ENCODE results near the gene HAND2.

Gene HAND2

GRCh38 chr4:173526724-173527102, 3.3 kb downstream of the HAND2 start:
- H3K27me3 ChIP-seq (ENCODE audit: low read depth, low read length), result no peaks in the 10 kb centered on the region

GRCh38 chr4:173526027-173526482, 4.0 kb downstream of the HAND2 start:
- H3K9ac ChIP-seq (ENCODE audit: low read length), result no peak overlapping the region
- H3K27me3 ChIP-seq (ENCODE audit: low read depth, low read length), result no peaks in the 10 kb centered on the region

More at GRCh38 chr4:173526724-173527102, 3.3 kb downstream of the HAND2 start:
- H3K36me3 ChIP-seq (replicated peaks; ENCODE audit: low read depth, low read length), result no peaks in the 10 kb centered on the region
- H3K79me2 ChIP-seq (ENCODE audit: low read length), result no peaks in the 10 kb centered on the region
- H3K4me2 ChIP-seq (ENCODE audit: low read length), result no peak overlapping the region
- H3K9ac ChIP-seq (ENCODE audit: low read length), result no peak overlapping the region
- no peaks in the 10 kb centered on the region for H4K20me1 ChIP-seq (ENCODE audit: insufficient read depth, low read length)
- H3K4me1 ChIP-seq (ENCODE audit: low read length), result no peaks in the 10 kb centered on the region
- no peak overlapping the region for H3K4me3 ChIP-seq (ENCODE audit: low read length)
- no peak overlapping the region for H2AFZ ChIP-seq (ENCODE audit: low read depth, low read length)
- H3K27ac ChIP-seq (ENCODE audit: low read length), result no peak overlapping the region
- TF ChIP-seq EZH2phosphoT487 (IDR thresholded peaks at IDR 0.05; ENCODE audit: low read depth) (no peak), CTCF (IDR thresholded peaks at IDR 0.05; ENCODE audit: low read depth, low read length) (no peak)
- H3K9me3 ChIP-seq (ENCODE audit: insufficient read depth, low read length), result peaks cover 9% of the 10 kb centered on the region; the same call in 1 of the 2 replicates

GRCh38 chr4:173525118-173526011, 4.7 kb downstream of the HAND2 start:
- peaks cover 9% of the 10 kb centered on the region; the same call in 1 of the 2 replicates for H3K9me3 ChIP-seq (ENCODE audit: insufficient read depth, low read length)
- H3K36me3 ChIP-seq (replicated peaks; ENCODE audit: low read depth, low read length), result no peaks in the 10 kb centered on the region
- no peak overlapping the region for H3K4me2 ChIP-seq (ENCODE audit: low read length)
- H3K27me3 ChIP-seq (ENCODE audit: low read depth, low read length), result no peaks in the 10 kb centered on the region
- no peak overlapping the region for H3K27ac ChIP-seq (ENCODE audit: low read length)
- no peak overlapping the region for H2AFZ ChIP-seq (ENCODE audit: low read depth, low read length)
- no peak for TF ChIP-seq EZH2phosphoT487 (IDR thresholded peaks at IDR 0.05; ENCODE audit: low read depth)
- no peak overlapping the region for H3K4me3 ChIP-seq (ENCODE audit: low read length)
- H3K4me1 ChIP-seq (ENCODE audit: low read length), result no peaks in the 10 kb centered on the region
- H3K9ac ChIP-seq (ENCODE audit: low read length), result no peak overlapping the region
- H4K20me1 ChIP-seq (ENCODE audit: insufficient read depth, low read length), result no peaks in the 10 kb centered on the region
- no peaks in the 10 kb centered on the region for H3K79me2 ChIP-seq (ENCODE audit: low read length)

More at GRCh38 chr4:173526027-173526482, 4.0 kb downstream of the HAND2 start:
- H3K36me3 ChIP-seq (replicated peaks; ENCODE audit: low read depth, low read length), result no peaks in the 10 kb centered on the region
- TF ChIP-seq CTCF (IDR thresholded peaks at IDR 0.05; ENCODE audit: low read depth, low read length), result no peak
- no peak for TF ChIP-seq EZH2phosphoT487 (IDR thresholded peaks at IDR 0.05; ENCODE audit: low read depth)
- no peaks in the 10 kb centered on the region for H3K79me2 ChIP-seq (ENCODE audit: low read length)
- H3K9me3 ChIP-seq (ENCODE audit: insufficient read depth, low read length), result peaks cover 9% of the 10 kb centered on the region; the same call in 1 of the 2 replicates
- H3K4me2 ChIP-seq (ENCODE audit: low read length), result no peak overlapping the region
- H3K4me3 ChIP-seq (ENCODE audit: low read length), result no peak overlapping the region
- H3K27ac ChIP-seq (ENCODE audit: low read length), result no peak overlapping the region
- no peaks in the 10 kb centered on the region for H4K20me1 ChIP-seq (ENCODE audit: insufficient read depth, low read length)
- no peaks in the 10 kb centered on the region for H3K4me1 ChIP-seq (ENCODE audit: low read length)
- H2AFZ ChIP-seq (ENCODE audit: low read depth, low read length), result no peak overlapping the region

GRCh38 chr4:173524218-173525117, 5.6 kb downstream of the HAND2 start:
- Histone ChIP-seq H3K27me3 (ENCODE audit: low read depth, low read length) (no peaks in the 10 kb centered on the region), H3K27ac (ENCODE audit: low read length) (no peak overlapping the region), H3K4me2 (ENCODE audit: low read length) (no peak overlapping the region), H3K4me3 (ENCODE audit: low read length) (no peak overlapping the region), H3K79me2 (ENCODE audit: low read length) (no peaks in the 10 kb centered on the region), H4K20me1 (ENCODE audit: insufficient read depth, low read length) (no peaks in the 10 kb centered on the region), H3K9me3 (ENCODE audit: insufficient read depth, low read length) (peaks cover 9% of the 10 kb centered on the region; the same call in 1 of the 2 replicates), H3K36me3 (replicated peaks; ENCODE audit: low read depth, low read length) (no peaks in the 10 kb centered on the region), H3K4me1 (ENCODE audit: low read length) (no peaks in the 10 kb centered on the region), H2AFZ (ENCODE audit: low read depth, low read length) (no peak overlapping the region), H3K9ac (ENCODE audit: low read length) (no peak overlapping the region)
- no peak for TF ChIP-seq CTCF (IDR thresholded peaks at IDR 0.05; ENCODE audit: low read depth, low read length)
- no peak for TF ChIP-seq EZH2phosphoT487 (IDR thresholded peaks at IDR 0.05; ENCODE audit: low read depth)
